HFFc6 (cell line): ENCODE results near the gene AMPD3. TPM values are rescaled to one million over a fixed set of nuclear protein-coding genes. Genes with fewer than 3 reads are reported as not detected.

ENCODE experiments used
- DNase-seq: peaks from one replicate; pipeline ENCODE4 v3.0.0-alpha.2; 2018
- H3K27ac Mint-ChIP-seq: 2 replicates; pipeline ENCODE4 v1.8.0; 2020; ENCODE audit warnings: mild to moderate bottlenecking, mixed read lengths
- H3K27me3 Mint-ChIP-seq: 2 replicates; pipeline ENCODE4 v1.8.0; 2021; ENCODE audit warnings: mild to moderate bottlenecking, moderate library complexity, mixed read lengths; ENCODE audit not compliant: insufficient read depth
- H3K36me3 Mint-ChIP-seq: 2 replicates; pipeline ENCODE4 v1.8.0; 2021; ENCODE audit warnings: low read depth, mixed read lengths
- H3K4me1 Mint-ChIP-seq: 2 replicates; pipeline ENCODE4 v1.8.0; 2020; ENCODE audit warnings: low read depth, mixed read lengths
- H3K4me3 Mint-ChIP-seq: 2 replicates; pipeline ENCODE4 v1.8.0; 2020; ENCODE audit warnings: mild to moderate bottlenecking, moderate library complexity, mixed read lengths
- H3K9me3 Mint-ChIP-seq: 2 replicates; pipeline ENCODE4 v1.8.0; 2020; ENCODE audit warnings: mild to moderate bottlenecking, mixed read lengths
- total RNA-seq, 6 experiments: library from RNA; stranded (reverse); fragmentation: NEBNext Ultra II Directional; extraction: Animal tissue kit (Norgen Biotek cat#: 25700); gene quantifications; 2 replicates in 1 of 6; 3 replicates in 5 of 6; pipeline ENCODE4 v1.2.3, GENCODE V29; 2021
- TF ChIP-seq, protein P1 (sequence below): fragments of 200-600 bp; sonication (generic); IDR thresholded peaks from 2 replicates; pipeline ENCODE4 v1.5.0; 2021; ENCODE audit warnings: antibody characterized with exemption, mild to moderate bottlenecking

The AMPD3 gene
- total RNA-seq, 6 experiments from 2014 or later, result 9.6 to 10.6 (median 10.0) TPM

DNA sequence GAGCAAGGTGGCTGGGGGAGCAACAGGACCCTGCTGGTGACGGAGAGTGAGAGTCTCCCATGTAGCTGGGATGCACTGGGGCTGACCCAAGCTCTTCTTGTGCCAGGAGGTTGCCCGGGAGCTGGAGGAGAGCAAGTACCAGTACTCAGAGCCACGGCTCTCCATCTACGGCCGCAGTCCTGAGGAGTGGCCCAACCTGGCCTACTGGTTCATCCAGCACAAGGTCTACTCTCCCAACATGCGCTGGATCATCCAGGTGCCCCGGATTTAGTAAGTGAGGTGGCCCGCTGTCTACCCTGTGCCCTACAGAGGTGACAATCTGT is 40.4 kb downstream of the AMPD3 start:
- Mint-ChIP-seq H3K36me3 (peaks cover 40% of the 10 kb centered on the region), H3K27me3 (no peaks in the 10 kb centered on the region; the same call in 1 of the 2 replicates), H3K27ac (no peak overlapping the region), H3K9me3 (no peaks in the 10 kb centered on the region), H3K4me1 (peaks cover 24% of the 10 kb centered on the region), H3K4me3 (no peak overlapping the region)
- TF ChIP-seq, protein P1, sequence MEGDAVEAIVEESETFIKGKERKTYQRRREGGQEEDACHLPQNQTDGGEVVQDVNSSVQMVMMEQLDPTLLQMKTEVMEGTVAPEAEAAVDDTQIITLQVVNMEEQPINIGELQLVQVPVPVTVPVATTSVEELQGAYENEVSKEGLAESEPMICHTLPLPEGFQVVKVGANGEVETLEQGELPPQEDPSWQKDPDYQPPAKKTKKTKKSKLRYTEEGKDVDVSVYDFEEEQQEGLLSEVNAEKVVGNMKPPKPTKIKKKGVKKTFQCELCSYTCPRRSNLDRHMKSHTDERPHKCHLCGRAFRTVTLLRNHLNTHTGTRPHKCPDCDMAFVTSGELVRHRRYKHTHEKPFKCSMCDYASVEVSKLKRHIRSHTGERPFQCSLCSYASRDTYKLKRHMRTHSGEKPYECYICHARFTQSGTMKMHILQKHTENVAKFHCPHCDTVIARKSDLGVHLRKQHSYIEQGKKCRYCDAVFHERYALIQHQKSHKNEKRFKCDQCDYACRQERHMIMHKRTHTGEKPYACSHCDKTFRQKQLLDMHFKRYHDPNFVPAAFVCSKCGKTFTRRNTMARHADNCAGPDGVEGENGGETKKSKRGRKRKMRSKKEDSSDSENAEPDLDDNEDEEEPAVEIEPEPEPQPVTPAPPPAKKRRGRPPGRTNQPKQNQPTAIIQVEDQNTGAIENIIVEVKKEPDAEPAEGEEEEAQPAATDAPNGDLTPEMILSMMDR, result no peak
- no peak for DNase-seq

DNA sequence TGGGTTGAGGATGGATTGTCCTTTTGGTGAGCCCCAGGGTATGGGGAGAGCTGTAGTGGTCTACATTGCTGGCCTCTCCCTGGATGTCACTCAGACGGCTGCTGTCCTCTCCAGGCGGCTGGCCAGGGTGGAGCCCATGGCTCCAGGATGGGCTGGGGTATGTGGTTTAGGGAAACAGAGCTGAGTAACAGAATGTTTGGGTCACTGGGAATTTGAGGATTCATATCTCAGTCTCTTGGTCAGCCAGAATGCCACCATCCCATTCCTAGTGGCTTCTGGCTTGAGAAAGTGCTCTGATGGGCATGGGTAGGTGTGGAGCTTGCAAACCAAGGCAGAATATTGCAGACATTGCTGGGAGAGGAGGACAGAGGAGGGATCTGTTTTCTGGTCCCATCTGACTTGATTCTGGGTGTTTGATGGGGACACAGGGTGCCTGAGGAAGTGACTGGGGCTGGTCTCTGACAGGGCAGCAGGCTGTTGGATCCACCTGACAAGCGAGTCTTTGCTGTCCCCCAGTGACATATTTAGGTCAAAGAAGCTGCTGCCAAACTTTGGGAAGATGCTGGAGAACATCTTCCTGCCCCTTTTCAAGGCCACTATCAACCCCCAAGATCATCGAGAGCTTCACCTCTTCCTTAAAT is 41.4 kb downstream of the AMPD3 start:
- TF ChIP-seq, protein P1, result no peak
- Mint-ChIP-seq H3K27ac (no peak overlapping the region), H3K9me3 (no peaks in the 10 kb centered on the region), H3K27me3 (no peaks in the 10 kb centered on the region; the same call in 1 of the 2 replicates), H3K4me3 (no peak overlapping the region), H3K36me3 (peaks cover 38% of the 10 kb centered on the region), H3K4me1 (peaks cover 14% of the 10 kb centered on the region)
- no peak for DNase-seq

DNA sequence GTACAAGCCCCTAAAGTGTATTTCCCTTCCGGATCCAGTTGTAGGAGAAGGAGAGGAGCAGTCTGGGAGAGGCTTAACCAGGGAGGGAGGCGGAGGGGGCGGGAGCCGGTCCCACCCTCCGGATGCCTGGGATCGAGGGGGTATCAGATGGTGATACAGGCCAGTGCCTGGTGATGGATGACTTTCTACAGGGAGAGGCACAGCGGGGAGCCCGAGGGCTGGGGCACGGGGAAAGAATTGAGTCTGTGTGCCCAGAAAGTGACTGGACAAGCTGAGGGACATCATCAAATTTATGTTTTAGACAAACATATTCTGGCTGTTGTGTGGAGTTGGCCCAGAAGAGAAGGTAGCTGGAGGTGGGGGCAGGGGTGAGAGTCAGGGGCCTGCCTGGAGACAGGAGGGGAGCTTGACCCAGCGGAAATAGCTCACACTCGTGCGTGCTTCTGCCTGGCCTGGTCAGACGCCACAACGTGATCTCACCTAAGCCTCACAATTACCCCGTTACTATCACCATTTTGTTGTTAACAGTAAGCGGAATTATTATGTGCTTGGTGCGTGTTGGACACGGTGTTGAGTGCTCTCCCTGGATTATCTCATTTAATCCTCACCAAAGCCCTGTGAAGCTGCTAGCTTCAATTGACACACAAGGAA is 42.4 kb downstream of the AMPD3 start:
- Mint-ChIP-seq H3K27ac (no peak overlapping the region), H3K36me3 (peaks cover 27% of the 10 kb centered on the region), H3K27me3 (no peaks in the 10 kb centered on the region; the same call in 1 of the 2 replicates), H3K4me1 (peaks cover 4% of the 10 kb centered on the region; the same call in 1 of the 2 replicates), H3K4me3 (no peak overlapping the region), H3K9me3 (no peaks in the 10 kb centered on the region)
- DNase-seq, result no peak
- TF ChIP-seq, protein P1, result no peak

DNA sequence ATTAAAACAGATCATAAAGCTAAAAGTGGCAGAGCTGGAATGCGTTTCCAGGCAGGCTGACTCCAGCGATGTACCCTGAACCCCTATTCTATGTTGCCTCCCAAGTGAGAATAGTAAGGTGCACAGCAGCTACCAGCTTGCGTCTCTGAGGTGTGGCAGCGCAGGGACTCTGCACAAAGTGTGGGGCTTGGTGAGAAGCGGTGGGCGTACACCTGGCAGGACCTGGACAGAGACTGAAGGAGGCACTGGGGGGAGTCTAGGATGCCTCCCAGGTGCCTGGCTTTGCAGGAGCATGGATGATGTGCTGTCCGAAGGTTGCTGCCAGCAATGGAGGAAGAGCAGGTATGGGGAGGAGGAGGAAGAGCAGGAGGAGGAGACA is 42.9 kb downstream of the AMPD3 start:
- Mint-ChIP-seq H3K4me1 (no peaks in the 10 kb centered on the region), H3K27me3 (no peaks in the 10 kb centered on the region; the same call in 1 of the 2 replicates), H3K9me3 (no peaks in the 10 kb centered on the region), H3K36me3 (peaks cover 22% of the 10 kb centered on the region), H3K27ac (no peak overlapping the region), H3K4me3 (no peak overlapping the region)
- TF ChIP-seq, protein P1, result no peak
- DNase-seq, result no peak

DNA sequence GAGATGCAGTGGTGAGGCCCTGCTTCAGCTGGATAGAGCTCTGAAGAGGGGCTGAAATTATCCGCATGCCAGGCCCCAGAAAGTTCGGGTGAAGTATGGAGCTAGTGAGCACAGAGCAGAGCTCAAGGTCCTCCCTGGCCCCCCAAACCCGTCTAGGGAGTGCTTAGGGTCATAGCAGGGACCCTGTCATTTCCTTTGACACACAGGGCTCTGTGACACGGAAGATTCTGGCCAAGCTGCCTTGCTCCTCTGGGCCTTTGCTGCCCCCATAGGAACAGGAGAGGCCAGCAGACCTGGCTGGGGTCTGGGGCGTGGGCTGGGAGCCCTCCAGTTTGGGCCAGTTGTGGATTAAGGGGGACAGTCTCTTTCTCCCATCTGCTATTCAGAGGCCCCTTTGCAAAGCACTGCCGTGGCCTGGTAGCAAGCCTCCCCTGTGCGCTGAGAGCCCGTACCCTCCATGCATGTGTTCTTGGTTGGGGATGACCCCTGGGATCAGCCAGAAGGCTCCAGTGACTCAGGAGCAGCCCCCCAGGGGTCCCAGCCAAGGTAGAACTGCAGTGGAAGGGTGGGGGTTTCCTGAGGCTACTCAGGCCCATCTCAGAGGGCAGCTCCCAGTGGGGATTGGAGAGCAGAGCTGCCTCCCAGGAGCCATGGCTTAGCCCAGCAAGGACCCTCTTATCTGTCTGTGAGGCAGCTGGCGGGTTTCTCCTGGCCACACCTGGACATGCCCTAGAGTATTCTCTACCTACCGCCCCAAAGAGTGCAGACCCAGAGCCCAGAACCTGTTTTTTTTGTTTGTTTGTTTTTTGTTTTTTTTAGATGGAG is 43.6 kb downstream of the AMPD3 start:
- H3K9me3 Mint-ChIP-seq, result no peaks in the 10 kb centered on the region
- H3K27me3 Mint-ChIP-seq, result no peaks in the 10 kb centered on the region; the same call in 1 of the 2 replicates
- peaks cover 21% of the 10 kb centered on the region for H3K36me3 Mint-ChIP-seq
- no peaks in the 10 kb centered on the region for H3K4me1 Mint-ChIP-seq
- H3K4me3 Mint-ChIP-seq, result no peak overlapping the region
- DNase-seq, result no peak
- H3K27ac Mint-ChIP-seq, result no peak overlapping the region
- TF ChIP-seq, protein P1, result no peak
